Hematopoietic multipotent progenitor cell treated with erythropoietin and hydrocortisone succinate and interleukin-3 and kit ligand, for 15 days (in vitro differentiated cells): ENCODE measurements around the gene MMAB.

ENCODE experiments used
- DNase-seq: peaks from one replicate; pipeline ENCODE4 v3.0.0-alpha.2; 2015; ENCODE audit warnings: low spot score

The MMAB gene

GRCh38 chr12:109573029-109573913 lies at the start of gene MMAB, which contains the start of gene MVK:
Gene MMAB, minus strand, starts transcription at chr12:109573504. Its CDS starts 24 bp downstream, at chr12:109573480.
Gene MVK, plus strand, starts transcription at chr12:109573794. Its CDS starts 1,029 bp downstream, at chr12:109574823.
- peak; percentile 98 for DNase-seq

- DNase-seq: no peak
These were observed 48.6 kb upstream of the MMAB start for GRCh38 chr12:109621901-109622364.

GRCh38 chr12:109621211-109621694 lies 47.9 kb upstream of the MMAB start:
- DNase-seq: no peak

GRCh38 chr12:109619002-109619604 lies 45.8 kb upstream of the MMAB start:
- DNase-seq: no peak

- DNase-seq: no peak
These were observed 44.8 kb upstream of the MMAB start for GRCh38 chr12:109618082-109618481.

- DNase-seq: no peak
These were observed 44.2 kb upstream of the MMAB start for GRCh38 chr12:109617491-109617890.

- no peak for DNase-seq
These were observed 42.4 kb upstream of the MMAB start for GRCh38 chr12:109615556-109616229.

GRCh38 chr12:109613649-109614455 lies 40.5 kb upstream of the MMAB start:
- no peak for DNase-seq

GRCh38 chr12:109612975-109613502 lies 39.7 kb upstream of the MMAB start:
- DNase-seq: no peak

- DNase-seq: no peak
These were observed 38.7 kb upstream of the MMAB start for GRCh38 chr12:109612003-109612402.

GRCh38 chr12:109611223-109611622 lies 37.9 kb upstream of the MMAB start:
- no peak for DNase-seq

GRCh38 chr12:109610523-109610922 lies 37.2 kb upstream of the MMAB start:
- no peak for DNase-seq

- DNase-seq: no peak
These were observed 36.0 kb upstream of the MMAB start for GRCh38 chr12:109609342-109609741.

- no peak for DNase-seq
These were observed 35.5 kb upstream of the MMAB start for GRCh38 chr12:109608793-109609192.

GRCh38 chr12:109608270-109608669 lies 35.0 kb upstream of the MMAB start:
- DNase-seq: no peak

GRCh38 chr12:109607618-109608017 lies 34.3 kb upstream of the MMAB start:
- DNase-seq: no peak

- no peak for DNase-seq
These were observed 33.2 kb upstream of the MMAB start for GRCh38 chr12:109606320-109607028.

- no peak for DNase-seq
These were observed 32.4 kb upstream of the MMAB start for GRCh38 chr12:109605599-109606228.

- no peak for DNase-seq
These were observed 31.7 kb upstream of the MMAB start for GRCh38 chr12:109605016-109605415.

- no peak for DNase-seq
These were observed 30.9 kb upstream of the MMAB start for GRCh38 chr12:109604132-109604585.
